K562 (cell line): ENCODE results near the gene NUDT1. TPM values are rescaled to one million over a fixed set of nuclear protein-coding genes. Genes with fewer than 3 reads are reported as not detected.

Source experiments
- ATAC-seq: fragments of 200-7000 bp; cut with Tn5 transposase; 3 replicates; pipeline ENCODE4 v1.9.1; 2020; ENCODE audit warnings: moderate library complexity
- BruUV-seq: library from RNA; stranded (reverse); fragments of 400-500 nt; replicated peaks from 2 replicates; lab custom pipeline; 2021; lab: Mats Ljungman, UMichigan
- CTCF ChIA-PET: fragments of 300-600 bp; formaldehyde crosslinking; extraction: SDS; loops from one replicate; lab custom pipeline; 2021; ENCODE audit warnings: low intra/inter-chr PET ratio; lab: Yijun Ruan, JAX
- POLR2A ChIA-PET: fragments of 300-600, 350-650 bp; sonication (Branson Sonifier 250); formaldehyde crosslinking; extraction: SDS; loops from one replicate; lab custom pipeline; 2021; ENCODE audit warnings: antibody characterized with exemption, inconsistent platforms; lab: Yijun Ruan, JAX
- DNase-seq, 4 experiments: peaks; one replicate each; pipeline versions ENCODE4 v3.0.0 to v3.0.0-alpha.2; 2011 to 2018; ENCODE audit warnings: low spot score in 3 of 4, mixed read lengths in 3 of 4; ENCODE audit errors: extremely low read depth in 1 of 4
- FAIRE-seq: peaks from 2 replicates; lab custom pipeline; 2011; peaks lifted over from hg19 to GRCh38; lab: Jason Lieb, UNC
- H2AFZ ChIP-seq: 2 replicates; pipeline ENCODE4 v1.6.0; 2011; ENCODE audit warnings: low read depth, low read length, control low read depth, inconsistent platforms
- H3K27ac ChIP-seq: fragments of 200-600 bp; 3 replicates; pipeline ENCODE4 v1.8.0; 2011; ENCODE audit warnings: low read depth, mild to moderate bottlenecking, control low read depth, inconsistent platforms, low read length, moderate library complexity, mixed read lengths; ENCODE audit errors: extremely low read depth
- H3K27me3 ChIP-seq, 2 experiments: fragments of 300-600 bp in 1 of 2; 2 replicates in 1 of 2; 3 replicates in 1 of 2; pipeline versions ENCODE4 v1.6.0 to v1.8.0; 2011; ENCODE audit warnings: inconsistent platforms in 2 of 2, low read length in 2 of 2, mild to moderate bottlenecking in 1 of 2, mixed read lengths in 1 of 2, moderate library complexity in 1 of 2; ENCODE audit not compliant: control insufficient read depth in 2 of 2, insufficient read depth in 2 of 2
- H3K36me3 ChIP-seq: fragments of 300-600 bp; 3 replicates; pipeline ENCODE4 v1.8.0; 2011; ENCODE audit warnings: mild to moderate bottlenecking, low read length, inconsistent platforms; ENCODE audit not compliant: control insufficient read depth, insufficient read depth
- H3K4me1 ChIP-seq, 2 experiments: fragments of 200-600 bp in 1 of 2; replicated peaks in 1 of 2; 2 replicates in 1 of 2; 3 replicates in 1 of 2; pipeline versions ENCODE4 v1.5.1 to v1.8.0; 2011; ENCODE audit warnings: inconsistent platforms in 2 of 2, low read length in 2 of 2, mild to moderate bottlenecking in 1 of 2, mixed read lengths in 1 of 2, moderate library complexity in 1 of 2; ENCODE audit not compliant: control insufficient read depth in 2 of 2, insufficient read depth in 2 of 2
- H3K4me2 ChIP-seq: 2 replicates; pipeline ENCODE4 v1.6.1; 2011; ENCODE audit warnings: low read length, control low read depth, inconsistent platforms, mixed read lengths; ENCODE audit not compliant: insufficient read depth
- H3K4me3 ChIP-seq: fragments of 200-600 bp; sonication (generic), shearing (Covaris generic); 2 replicates; pipeline ENCODE4 v1.5.1; 2016; ENCODE audit warnings: control low read depth, inconsistent platforms
- H3K79me2 ChIP-seq: fragments of 200-600 bp; 3 replicates; pipeline ENCODE4 v1.8.0; 2011; ENCODE audit warnings: low read length, inconsistent platforms; ENCODE audit not compliant: control insufficient read depth, insufficient read depth
- H3K9ac ChIP-seq, 2 experiments: 2 replicates each; pipeline versions ENCODE4 v1.6.0 to v1.6.1; 2011; ENCODE audit warnings: low read depth in 2 of 2, low read length in 2 of 2, control low read depth in 1 of 2, inconsistent platforms in 1 of 2, mild to moderate bottlenecking in 1 of 2, mixed read lengths in 1 of 2; ENCODE audit not compliant: insufficient read depth in 1 of 2
- H3K9me1 ChIP-seq: one replicate; pipeline ENCODE4 v1.6.0; 2011; ENCODE audit warnings: inconsistent platforms, mild to moderate bottlenecking, low read length, moderate library complexity; ENCODE audit not compliant: control insufficient read depth, insufficient read depth
- H3K9me3 ChIP-seq: replicated peaks from 2 replicates; pipeline ENCODE4 v1.5.1; 2011; ENCODE audit warnings: low read depth, low read length, inconsistent platforms; ENCODE audit not compliant: control insufficient read depth, insufficient read depth
- H4K20me1 ChIP-seq: replicated peaks from 2 replicates; pipeline ENCODE4 v1.6.1; 2011; ENCODE audit warnings: low read length, inconsistent platforms, mixed read lengths; ENCODE audit not compliant: control insufficient read depth, insufficient read depth
- CHD7 ChIP-seq: fragments of 200-600 bp; sonication (generic); IDR thresholded peaks from one replicate; pipeline ENCODE4 v1.6.1; 2012; ENCODE audit warnings: mild to moderate bottlenecking, low read depth, low read length, inconsistent platforms
- HMG20B ChIP-seq: fragments of 250-450 bp; sonication (Bioruptor Pico); IDR thresholded peaks from 2 replicates; pipeline ENCODE4 v1.5.0; 2021; ENCODE audit warnings: mild to moderate bottlenecking
- ZBTB43 ChIP-seq: sonication (generic); formaldehyde crosslinking; IDR thresholded peaks from 2 replicates; pipeline ENCODE4 v1.8.0; 2023; ENCODE audit warnings: mild to moderate bottlenecking, missing genetic modification reagents
- ZNF277 ChIP-seq: fragments of 250-450 bp; sonication (Bioruptor Pico); IDR thresholded peaks from 2 replicates; pipeline ENCODE4 v1.8.0; 2022; ENCODE audit warnings: inconsistent platforms, mild to moderate bottlenecking, moderate library complexity, borderline replicate concordance
- WGBS: fragments of 100-300 bp; shearing (Covaris generic); methylation state at CpG from one replicate; pipeline ENCODE4 v1.1.6; 2016; ENCODE audit warnings: low coverage, mixed read lengths; ENCODE audit not compliant: insufficient coverage; ENCODE audit errors: missing lambda C conversion rate; 5-methylcytosine and 5-hydroxymethylcytosine counted together
- in situ Hi-C: fragments of 300-500 bp; cut with MboI; formaldehyde crosslinking; loops from 4 replicates; pipeline ENCODE4 v1.15.0; 2018; ENCODE audit warnings: inconsistent platforms, mixed read lengths
- intact Hi-C: fragments of 100-400 bp; cut with micrococcal nuclease; formaldehyde crosslinking; loops from 2 replicates; pipeline ENCODE4 v1.14.2; 2022
- polyA plus RNA-seq, 8 experiments: library from polyadenylated mRNA; depleted of rRNA in 4 of 8; stranded (reverse) in 5 of 8; unstranded in 3 of 8; fragments of >200 nt; fragmentation: Nextera tagmentation in 2 of 8; fragmentation: Illumina TruSeq in 1 of 8; extraction: Ambion mirVana in 2 of 8; extraction: Trizol in 1 of 8; gene quantifications; 2 replicates each; pipeline versions ENCODE4 v1.2.1 to v1.2.3, GENCODE V29; 2011 to 2014; ENCODE audit warnings: inconsistent platforms in 1 of 8, missing spikeins in 1 of 8
- total RNA-seq, 7 experiments: library from RNA; depleted of rRNA in 6 of 7; stranded (reverse); fragments of >200 nt in 6 of 7; fragmentation: Illumina TruSeq in 2 of 7; extraction: Trizol in 2 of 7; gene quantifications; 2 replicates each; pipeline versions ENCODE4 v1.2.1 to v1.2.3, GENCODE V29; 2011 to 2021; ENCODE audit warnings: low replicate concordance in 1 of 7

The NUDT1 gene
- total and polyA plus RNA-seq, 9 of the 15 experiments (the other 6 are each of a cell fraction or from before 2014, with no cell fraction given): 5.3 to 73.3 (median 29.6) TPM

GRCh38 chr7:2256306-2257045 is 14.4 kb downstream of the NUDT1 start:
- H3K4me1 ChIP-seq: peaks cover 0 to 25% of the 10 kb centered on the region in 2 experiments; a peak in 1 of 5 replicates
- intact Hi-C loops (no loop called here), in situ Hi-C loops (no loop called here)
- H3K9me1 ChIP-seq: peaks cover 2% of the 10 kb centered on the region
- no peaks in the 10 kb centered on the region for H3K79me2 ChIP-seq
- peaks cover 57% of the 10 kb centered on the region; the same call in 2 of the 3 replicates for H3K36me3 ChIP-seq
- ChIA-PET POLR2A (no interaction called here), CTCF (no interaction called here)
- H3K9me3 ChIP-seq: no peaks in the 10 kb centered on the region
- BruUV-seq: no TSS peak
- H3K4me2 ChIP-seq: no peak overlapping the region
- 0 out of 4 replicates have a peak overlapping the region, but pooled peaks of 1 of the 2 experiments have one; percentile 17 for H3K9ac ChIP-seq
- 91% methylated on average over 25 of the region's 44 CpGs for WGBS
- no peak overlapping the region for H3K4me3 ChIP-seq
- no peak for ATAC-seq
- FAIRE-seq: no peak
- H3K27me3 ChIP-seq: no peaks in the 10 kb centered on the region
- no peaks in the 10 kb centered on the region for H4K20me1 ChIP-seq
- DNase-seq: no peak
- H2AFZ ChIP-seq: no peak overlapping the region
- H3K27ac ChIP-seq: no peak overlapping the region
- TF ChIP-seq ZNF277 (CRISPR knock-in tag) (no peak), HMG20B (CRISPR knock-in tag) (no peak), CHD7 (no peak), ZBTB43 (CRISPR knock-in tag) (no peak)
